ENCODE measurements around the gene LUC7L2. TPM values are rescaled to one million over a fixed set of nuclear protein-coding genes. Genes with fewer than 3 reads are reported as not detected.

Gene LUC7L2
- total RNA-seq, 1 experiment from 2014 or later: 81.2 TPM

GRCh38 chr7:139396323-139396951 lies 36.7 kb downstream of the LUC7L2 start:
- Histone ChIP-seq H4K20me1 (ENCODE audit: control insufficient read depth, insufficient read depth, insufficient read length) (no peaks in the 10 kb centered on the region), H2BK12ac (ENCODE audit: insufficient read length, low read depth, low read length) (no peak overlapping the region), H2BK20ac (ENCODE audit: low read depth, low read length, poor library complexity, severe bottlenecking) (no peak overlapping the region), H3K4ac (ENCODE audit: low read depth, low read length) (no peak overlapping the region), H4K5ac (ENCODE audit: insufficient read length, low read depth, low read length) (no peak overlapping the region), H3K56ac (ENCODE audit: insufficient read length, low read depth, low read length) (no peak overlapping the region), H2BK5ac (ENCODE audit: insufficient read length, low read length) (no peak overlapping the region), H3K4me2 (ENCODE audit: insufficient read depth, insufficient read length, low read length) (no peak overlapping the region), H3K9me3 (ENCODE audit: control insufficient read depth, low read depth, low read length) (no peaks in the 10 kb centered on the region), H3K23me2 (ENCODE audit: insufficient read length, low read depth, low read length, poor library complexity, severe bottlenecking) (no peaks in the 10 kb centered on the region), H2BK15ac (ENCODE audit: low read depth, low read length) (no peak overlapping the region), H4K91ac (ENCODE audit: insufficient read length, low read depth, low read length) (no peak overlapping the region), H3K79me1 (ENCODE audit: insufficient read depth, low read depth, low read length, poor library complexity, severe bottlenecking) (no peaks in the 10 kb centered on the region), H3K27ac (ENCODE audit: insufficient read length, low read depth, low read length) (no peak overlapping the region), H3K4me1 (ENCODE audit: insufficient read depth, low read length) (no peaks in the 10 kb centered on the region), H2AK5ac (ENCODE audit: insufficient read length, low read length) (no peak overlapping the region), H3T11ph (ENCODE audit: low read length) (no peak overlapping the region), H3K79me2 (ENCODE audit: insufficient read depth, low read length) (no peaks in the 10 kb centered on the region), H2BK120ac (ENCODE audit: low read depth, low read length, poor library complexity, severe bottlenecking) (no peak overlapping the region), H2AFZ (ENCODE audit: low read length) (no peak overlapping the region), H3K23ac (ENCODE audit: insufficient read length, low read depth, low read length) (no peak overlapping the region), H4K8ac (replicated peaks; ENCODE audit: insufficient read length, low read depth, low read length) (no peak overlapping the region), H3K18ac (ENCODE audit: insufficient read length, low read depth, low read length) (no peak overlapping the region), H3K27me3 (ENCODE audit: insufficient read depth, low read length) (no peaks in the 10 kb centered on the region), H3K9ac (ENCODE audit: extremely low read depth, insufficient read length, low read length) (no peak overlapping the region), H3K14ac (ENCODE audit: insufficient read depth, low read length) (no peak overlapping the region)
- Mint-ChIP-seq H3K36me3 (ENCODE audit: insufficient read depth in 1 of 3, low read depth in 3 of 3) (peaks cover 6 to 53% (median 41%) of the 10 kb centered on the region in 3 experiments; a peak in 6 of 7 replicates), H3K27ac (peak overlapping the region in 2 of 3 experiments; percentile 18 to 39; a peak in 3 of 7 replicates), H3K9me3 (no peaks in the 10 kb centered on the region), H3K4me3 (no peak overlapping the region), H3K4me1 (no peaks in the 10 kb centered on the region), H3K27me3 (ENCODE audit: low read depth) (no peaks in the 10 kb centered on the region)
- WGBS (ENCODE audit: extremely low coverage, insufficient read length, low lambda C conversion rate): no CpG with 5 or more reads among the region's 3 CpGs
- TF ChIP-seq, protein P1, sequence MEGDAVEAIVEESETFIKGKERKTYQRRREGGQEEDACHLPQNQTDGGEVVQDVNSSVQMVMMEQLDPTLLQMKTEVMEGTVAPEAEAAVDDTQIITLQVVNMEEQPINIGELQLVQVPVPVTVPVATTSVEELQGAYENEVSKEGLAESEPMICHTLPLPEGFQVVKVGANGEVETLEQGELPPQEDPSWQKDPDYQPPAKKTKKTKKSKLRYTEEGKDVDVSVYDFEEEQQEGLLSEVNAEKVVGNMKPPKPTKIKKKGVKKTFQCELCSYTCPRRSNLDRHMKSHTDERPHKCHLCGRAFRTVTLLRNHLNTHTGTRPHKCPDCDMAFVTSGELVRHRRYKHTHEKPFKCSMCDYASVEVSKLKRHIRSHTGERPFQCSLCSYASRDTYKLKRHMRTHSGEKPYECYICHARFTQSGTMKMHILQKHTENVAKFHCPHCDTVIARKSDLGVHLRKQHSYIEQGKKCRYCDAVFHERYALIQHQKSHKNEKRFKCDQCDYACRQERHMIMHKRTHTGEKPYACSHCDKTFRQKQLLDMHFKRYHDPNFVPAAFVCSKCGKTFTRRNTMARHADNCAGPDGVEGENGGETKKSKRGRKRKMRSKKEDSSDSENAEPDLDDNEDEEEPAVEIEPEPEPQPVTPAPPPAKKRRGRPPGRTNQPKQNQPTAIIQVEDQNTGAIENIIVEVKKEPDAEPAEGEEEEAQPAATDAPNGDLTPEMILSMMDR (conservative IDR thresholded peaks at IDR 0.05): no peak
- DNase-seq: no peak
